Neural crest cell (in vitro differentiated cells): ENCODE data around the gene SRRM1. TPM values are rescaled to one million over a fixed set of nuclear protein-coding genes. Genes with fewer than 3 reads are reported as not detected.
"Not testable (repeated sequence)": the region's sequence is repeated elsewhere in the genome, so short reads cannot be mapped to it uniquely, and the experiment has no call there.

ENCODE experiments used
- DNase-seq: peaks from one replicate; pipeline ENCODE4 v3.0.0; 2021; ENCODE audit warnings: low read depth, mixed read lengths, low spot score
- H3K27ac Mint-ChIP-seq: one replicate; pipeline ENCODE4 v1.8.0; 2021; ENCODE audit warnings: mild to moderate bottlenecking, mixed read lengths; ENCODE audit not compliant: unreplicated experiment
- H3K27me3 Mint-ChIP-seq: 2 replicates; pipeline ENCODE4 v1.8.0; 2021; ENCODE audit warnings: low read depth, mild to moderate bottlenecking, mixed read lengths
- H3K36me3 Mint-ChIP-seq: 2 replicates; pipeline ENCODE4 v1.8.0; 2021; ENCODE audit warnings: low read depth, mild to moderate bottlenecking, mixed read lengths
- H3K4me1 Mint-ChIP-seq: 2 replicates; pipeline ENCODE4 v1.8.0; 2021; ENCODE audit warnings: mixed read lengths
- H3K4me3 Mint-ChIP-seq: one replicate; pipeline ENCODE4 v1.8.0; 2021; ENCODE audit warnings: mild to moderate bottlenecking, mixed read lengths
- H3K9me3 Mint-ChIP-seq: 2 replicates; pipeline ENCODE4 v1.8.0; 2021; ENCODE audit warnings: mixed read lengths
- CTCF ChIP-seq: fragments of 200-600 bp; sonication (generic); conservative IDR thresholded peaks from 2 replicates; pipeline ENCODE4 v1.5.0; 2021; ENCODE audit warnings: antibody characterized with exemption, mild to moderate bottlenecking
- total RNA-seq: library from RNA; stranded (reverse); gene quantifications from 2 replicates; pipeline ENCODE4 v1.2.1, GENCODE V29; 2021

SRRM1 gene
- total RNA-seq, 1 donor from 2014 or later: 217 TPM

DNA sequence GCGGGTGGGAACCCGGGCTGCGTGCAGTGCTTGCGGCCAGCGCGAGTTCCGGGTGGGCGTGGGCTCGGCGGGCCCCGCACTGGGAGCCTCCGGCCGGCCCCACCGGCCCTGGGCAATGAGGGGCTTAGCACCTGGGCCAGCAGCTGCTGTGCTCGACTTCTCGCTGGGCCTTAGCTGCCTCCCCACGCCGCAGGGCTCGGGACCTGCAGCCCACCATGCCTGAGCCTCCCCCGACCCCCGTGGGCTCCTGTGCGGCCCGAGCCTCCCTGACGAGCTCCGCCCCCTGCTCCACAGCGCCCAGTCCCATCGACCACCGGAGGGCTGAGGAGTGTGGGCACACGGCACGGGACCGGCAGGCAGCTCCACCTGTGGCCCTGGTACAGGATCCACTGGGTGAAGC is 78.4 kb downstream of the SRRM1 start:
- H3K4me1 Mint-ChIP-seq: peaks cover 21% of the 10 kb centered on the region
- no peak overlapping the region for H3K4me3 Mint-ChIP-seq
- peaks cover 5% of the 10 kb centered on the region for H3K9me3 Mint-ChIP-seq
- no peaks in the 10 kb centered on the region for H3K36me3 Mint-ChIP-seq
- H3K27ac Mint-ChIP-seq: no peak overlapping the region
- no peaks in the 10 kb centered on the region for H3K27me3 Mint-ChIP-seq
- no peak for DNase-seq
- TF ChIP-seq CTCF: no peak

DNA sequence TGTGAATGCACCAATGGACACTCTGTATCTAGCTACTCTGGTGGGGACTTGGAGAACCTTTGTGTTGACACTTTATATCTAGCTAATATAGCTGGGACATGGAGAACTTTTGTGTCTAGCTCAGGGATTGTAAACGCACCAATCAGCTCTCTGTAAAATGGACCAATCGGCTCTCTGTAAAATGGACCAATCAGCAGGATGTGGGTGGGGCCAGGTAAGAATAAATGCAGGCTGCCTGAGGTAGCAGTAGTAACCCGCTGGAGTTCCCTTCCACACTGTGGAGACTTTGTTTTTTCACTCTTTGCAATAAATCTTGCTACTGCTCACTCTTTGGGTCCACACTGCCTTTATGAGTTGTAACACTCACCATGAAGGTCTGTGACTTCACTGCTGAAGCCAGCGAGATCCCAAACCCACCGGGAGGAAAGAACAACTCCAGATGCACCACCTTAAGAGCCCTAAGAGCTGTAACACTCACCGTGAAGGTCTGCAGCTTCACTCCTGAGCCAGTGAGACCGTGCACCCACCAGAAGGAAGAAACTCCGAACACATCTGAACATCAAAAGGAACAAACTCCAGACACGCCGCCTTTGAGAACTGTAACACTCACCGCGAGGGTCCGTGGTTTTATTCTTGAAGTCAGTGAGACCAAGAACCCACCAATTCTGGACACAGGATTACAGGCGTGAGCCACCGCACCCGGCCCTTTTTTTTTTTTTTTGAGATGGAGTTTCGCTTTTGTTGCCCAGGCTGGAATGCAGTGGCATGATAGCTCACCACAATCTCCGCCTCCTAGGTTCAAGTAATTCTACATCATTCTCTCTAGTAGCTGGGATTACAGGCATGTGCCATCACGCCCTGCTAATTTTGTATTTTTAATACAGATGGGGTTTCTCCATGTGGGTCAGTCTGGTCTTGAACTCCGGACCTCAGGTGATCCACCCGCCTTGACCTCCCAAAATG is 79.3 kb downstream of the SRRM1 start:
- DNase-seq, H3K36me3 Mint-ChIP-seq, H3K9me3 Mint-ChIP-seq, H3K4me3 Mint-ChIP-seq, H3K27me3 Mint-ChIP-seq: not testable (repeated sequence)
- H3K27ac Mint-ChIP-seq: peak overlapping the region; percentile 43
- H3K4me1 Mint-ChIP-seq: peaks cover 29% of the 10 kb centered on the region

Other genes starting within 250 kb of the SRRM1 start
- gene STPG1, start 229.5 kb upstream of the SRRM1 start, total RNA-seq: 6.6 and 7.7 TPM in 2 replicates
- gene NIPAL3, start 227.5 kb upstream of the SRRM1 start, total RNA-seq: 2.4 and 3.0 TPM in 2 replicates
- 2.2 and 2.4 TPM in 2 replicates for gene RCAN3, start 140.5 kb upstream of the SRRM1 start, total RNA-seq
- not detected in 2 replicates for gene NCMAP, start 87.2 kb upstream of the SRRM1 start, total RNA-seq
- 123 and 126 TPM in 2 replicates for gene CLIC4, start 102.1 kb downstream of the SRRM1 start, total RNA-seq